ENCODE measurements around the gene PJA2. TPM values are rescaled to one million over a fixed set of nuclear protein-coding genes. Genes with fewer than 3 reads are reported as not detected.
A peak's percentile ranks its signal among the peaks of the same experiment; 100 is the strongest.

PJA2 gene
- total and polyA plus RNA-seq, 9 of the 15 experiments (the other 6 are each of a cell fraction or from before 2014, with no cell fraction given), result 25.1 to 82.1 (median 50.1) TPM

GRCh38 chr5:109335114-109335513 lies 74.7 kb downstream of the PJA2 start:
- no peak overlapping the region for H3K9ac ChIP-seq (ENCODE audit: insufficient read depth in 1 of 2, low read depth in 2 of 2, low read length in 2 of 2)
- CTCF ChIA-PET (ENCODE audit: low intra/inter-chr PET ratio), result no interaction called here
- peaks cover 20% of the 10 kb centered on the region for H3K36me3 ChIP-seq (ENCODE audit: control insufficient read depth, insufficient read depth, low read length)
- no peaks in the 10 kb centered on the region for H3K9me1 ChIP-seq (ENCODE audit: control insufficient read depth, insufficient read depth, low read length)
- no peaks in the 10 kb centered on the region for H3K9me3 ChIP-seq (replicated peaks; ENCODE audit: control insufficient read depth, insufficient read depth, low read depth, low read length)
- in situ Hi-C loops (cut with MboI), result no loop called here
- FAIRE-seq, result no peak
- H3K27ac ChIP-seq (ENCODE audit: extremely low read depth, low read depth, low read length), result no peak overlapping the region
- no peak for DNase-seq (ENCODE audit: extremely low read depth in 1 of 4, low spot score in 3 of 4)
- no peak overlapping the region for H3K4me3 ChIP-seq
- no peak for TF ChIP-seq ZNF431 (CRISPR knock-in tag; IDR thresholded peaks at IDR 0.05)
- TF ChIP-seq KLF10 (CRISPR knock-in tag; IDR thresholded peaks at IDR 0.05), result no peak
- TF ChIP-seq TEAD4 (IDR thresholded peaks at IDR 0.05; ENCODE audit: low read length), result no peak
- no peak for TF ChIP-seq TEAD4 (CRISPR knock-in tag; IDR thresholded peaks at IDR 0.05; ENCODE audit: borderline replicate concordance)
- H4K20me1 ChIP-seq (replicated peaks; ENCODE audit: control insufficient read depth, insufficient read depth, low read length), result no peaks in the 10 kb centered on the region
- H3K4me1 ChIP-seq (replicated peaks in 1 of 2; ENCODE audit: control insufficient read depth in 2 of 2, insufficient read depth in 2 of 2, low read length in 2 of 2), result no peaks in the 10 kb centered on the region
- no peaks in the 10 kb centered on the region for H3K27me3 ChIP-seq (ENCODE audit: control insufficient read depth in 2 of 2, insufficient read depth in 2 of 2, low read length in 2 of 2)
- H3K79me2 ChIP-seq (ENCODE audit: control insufficient read depth, insufficient read depth, low read length), result no peaks in the 10 kb centered on the region
- POLR2A ChIA-PET, result no interaction called here
- BruUV-seq (replicated peaks), result TSS peak; percentile 13
- H3K4me2 ChIP-seq (ENCODE audit: insufficient read depth, low read length), result no peak overlapping the region
- intact Hi-C loops (cut with micrococcal nuclease), result no loop called here
- no peak for ATAC-seq
- H2AFZ ChIP-seq (ENCODE audit: low read depth, low read length), result no peak overlapping the region

GRCh38 chr5:109334056-109334455 lies 75.7 kb downstream of the PJA2 start:
- Histone ChIP-seq H3K79me2 (ENCODE audit: control insufficient read depth, insufficient read depth, low read length) (no peaks in the 10 kb centered on the region), H3K9ac (ENCODE audit: insufficient read depth in 1 of 2, low read depth in 2 of 2, low read length in 2 of 2) (no peak overlapping the region), H3K4me1 (replicated peaks in 1 of 2; ENCODE audit: control insufficient read depth in 2 of 2, insufficient read depth in 2 of 2, low read length in 2 of 2) (no peaks in the 10 kb centered on the region), H3K27ac (ENCODE audit: extremely low read depth, low read depth, low read length) (no peak overlapping the region), H4K20me1 (replicated peaks; ENCODE audit: control insufficient read depth, insufficient read depth, low read length) (no peaks in the 10 kb centered on the region), H3K9me3 (replicated peaks; ENCODE audit: control insufficient read depth, insufficient read depth, low read depth, low read length) (no peaks in the 10 kb centered on the region), H3K36me3 (ENCODE audit: control insufficient read depth, insufficient read depth, low read length) (peaks cover 20% of the 10 kb centered on the region), H3K9me1 (ENCODE audit: control insufficient read depth, insufficient read depth, low read length) (no peaks in the 10 kb centered on the region), H3K4me3 (no peak overlapping the region), H2AFZ (ENCODE audit: low read depth, low read length) (no peak overlapping the region), H3K27me3 (ENCODE audit: control insufficient read depth in 2 of 2, insufficient read depth in 2 of 2, low read length in 2 of 2) (no peaks in the 10 kb centered on the region), H3K4me2 (ENCODE audit: insufficient read depth, low read length) (no peak overlapping the region)
- intact Hi-C loops (cut with micrococcal nuclease), result no loop called here
- ChIA-PET POLR2A (no interaction called here), CTCF (ENCODE audit: low intra/inter-chr PET ratio) (no interaction called here)
- ATAC-seq, result no peak
- no TSS peak for BruUV-seq (replicated peaks)
- peak; percentile 15 for FAIRE-seq
- in situ Hi-C loops (cut with MboI), result no loop called here
- no peak for DNase-seq (ENCODE audit: extremely low read depth in 1 of 4, low spot score in 3 of 4)
- WGBS (ENCODE audit: insufficient coverage, low coverage, missing lambda C conversion rate), result 88% methylated on average over 1 of the region's 1 CpG
- TF ChIP-seq CEBPB (tag; IDR thresholded peaks at IDR 0.05) (peak; percentile 62), HOMEZ (CRISPR knock-in tag; IDR thresholded peaks at IDR 0.05) (no peak), CEBPG (CRISPR knock-in tag; IDR thresholded peaks at IDR 0.05) (no peak), CEBPG (tag; conservative IDR thresholded peaks at IDR 0.05 in 1 of 2, IDR thresholded peaks at IDR 0.05 in 1 of 2) (peak; percentile 30 to 69; a peak in 2 of 4 replicates)
